Measurements from ENCODE around the gene IL12RB2. TPM values are rescaled to one million over a fixed set of nuclear protein-coding genes. Genes with fewer than 3 reads are reported as not detected.
"Not testable (repeated sequence)": the region's sequence is repeated elsewhere in the genome, so short reads cannot be mapped to it uniquely, and the experiment has no call there.

IL12RB2 gene
- total and polyA plus RNA-seq, 2 donors (not counting 3 experiments of a cell fraction or from before 2014, with no cell fraction given), result 0.42 TPM; not detected in 1

GRCh38 chr1:67399199-67399993, 91.7 kb downstream of the IL12RB2 start:
- Histone ChIP-seq H3K9me3 (replicated peaks; ENCODE audit: control insufficient read depth, insufficient read depth, low read length) (no peaks in the 10 kb centered on the region), H3K4me1 (ENCODE audit: control insufficient read depth, extremely low read depth, insufficient read depth, low read length) (no peaks in the 10 kb centered on the region), H3K27me3 (ENCODE audit: control insufficient read depth in 2 of 2, insufficient read depth in 2 of 2, low read length in 2 of 2) (no peaks in the 10 kb centered on the region), H3K9ac (replicated peaks; ENCODE audit: extremely low read depth, insufficient read depth, low read length) (no peak overlapping the region), H3K9me1 (replicated peaks; ENCODE audit: control insufficient read depth, extremely low read depth, insufficient read depth, low read length) (no peaks in the 10 kb centered on the region), H3K79me2 (ENCODE audit: control insufficient read depth, insufficient read depth, low read length) (no peaks in the 10 kb centered on the region), H3K4me2 (ENCODE audit: insufficient read depth, low read length) (no peak overlapping the region), H4K20me1 (replicated peaks; ENCODE audit: control insufficient read depth, extremely low read depth, insufficient read depth, low read length) (no peaks in the 10 kb centered on the region), H2AFZ (ENCODE audit: low read depth, low read length) (no peak overlapping the region), H3K27ac (ENCODE audit: insufficient read depth, low read depth, low read length) (no peak overlapping the region), H3K36me3 (ENCODE audit: control insufficient read depth in 2 of 2, extremely low read depth in 1 of 2, insufficient read depth in 2 of 2, low read length in 2 of 2) (no peaks in the 10 kb centered on the region), H3K4me3 (replicated peaks in 1 of 3; ENCODE audit: insufficient read depth in 1 of 3, low read depth in 1 of 3, low read length in 3 of 3) (no peak overlapping the region)
- BruUV-seq (replicated peaks), result no TSS peak
- TF ChIP-seq MYC (IDR thresholded peaks at IDR 0.05; ENCODE audit: low read depth, low read length) (no peak), EZH2 (IDR thresholded peaks at IDR 0.05; ENCODE audit: borderline replicate concordance, low read depth, low read length, severe bottlenecking) (no peak)
- dilution Hi-C loops (cut with MboI; ENCODE audit: extremely low pct_ligation_motif_present, low sequenced_read_pairs), result no loop called here
- intact Hi-C loops (cut with micrococcal nuclease), result no loop called here
- POLR2A ChIA-PET, result no interaction called here
- CTCF ChIA-PET, result interaction anchor here (0.9 to 1.9 kb wide), 4 partner anchors 9 to 185 kb away, joined by 3 to 8 read pairs (median 4); no protein-coding TSS in a partner anchor
- DNase-seq (ENCODE audit: low read depth, low spot score) (no peak), FAIRE-seq (no peak)

- not testable (repeated sequence) for H3K27ac ChIP-seq (ENCODE audit: insufficient read depth, low read depth, low read length)
These were observed 92.5 kb downstream of the IL12RB2 start for GRCh38 chr1:67400029-67400786.

More at GRCh38 chr1:67400029-67400786, 92.5 kb downstream of the IL12RB2 start:
- H3K79me2 ChIP-seq (ENCODE audit: control insufficient read depth, insufficient read depth, low read length); H3K4me2 ChIP-seq (ENCODE audit: insufficient read depth, low read length); H3K9ac ChIP-seq (replicated peaks; ENCODE audit: extremely low read depth, insufficient read depth, low read length); dilution Hi-C loops (cut with MboI; ENCODE audit: extremely low pct_ligation_motif_present, low sequenced_read_pairs); H3K27me3 ChIP-seq (ENCODE audit: control insufficient read depth in 2 of 2, insufficient read depth in 2 of 2, low read length in 2 of 2); POLR2A ChIA-PET; BruUV-seq (replicated peaks); H4K20me1 ChIP-seq (replicated peaks; ENCODE audit: control insufficient read depth, extremely low read depth, insufficient read depth, low read length); DNase-seq (ENCODE audit: low read depth, low spot score); H3K4me3 ChIP-seq (replicated peaks in 1 of 3; ENCODE audit: insufficient read depth in 1 of 3, low read depth in 1 of 3, low read length in 3 of 3); H3K36me3 ChIP-seq (ENCODE audit: control insufficient read depth in 2 of 2, extremely low read depth in 1 of 2, insufficient read depth in 2 of 2, low read length in 2 of 2); H3K4me1 ChIP-seq (ENCODE audit: control insufficient read depth, extremely low read depth, insufficient read depth, low read length); intact Hi-C loops (cut with micrococcal nuclease); CTCF ChIA-PET; H3K9me1 ChIP-seq (replicated peaks; ENCODE audit: control insufficient read depth, extremely low read depth, insufficient read depth, low read length); H2AFZ ChIP-seq (ENCODE audit: low read depth, low read length); H3K9me3 ChIP-seq (replicated peaks; ENCODE audit: control insufficient read depth, insufficient read depth, low read length): not testable (repeated sequence)
- FAIRE-seq, result peak; percentile 8

Data from endothelial cell of umbilical vein (primary cell).